Activated CD4-positive, alpha-beta T cell treated with anti-CD3 and anti-CD28 coated beads, Interleukin-2, amount 10 ng/mL, durations not matched to agents 24 days and 14 days (primary cell): ENCODE measurements around the gene SYNGR3. TPM values are rescaled to one million over a fixed set of nuclear protein-coding genes. Genes with fewer than 3 reads are reported as not detected.

ENCODE experiments used
- DNase-seq: peaks from one replicate; pipeline ENCODE4 v3.0.0; 2022
- H3K27ac Mint-ChIP-seq: one replicate; pipeline ENCODE4 v1.8.0; 2022; ENCODE audit warnings: mild to moderate bottlenecking, mixed read lengths
- H3K27me3 Mint-ChIP-seq: one replicate; pipeline ENCODE4 v1.8.0; 2022; ENCODE audit warnings: mixed read lengths
- H3K36me3 Mint-ChIP-seq: one replicate; pipeline ENCODE4 v1.8.0; 2022; ENCODE audit warnings: low read depth, mild to moderate bottlenecking, mixed read lengths
- H3K4me1 Mint-ChIP-seq: one replicate; pipeline ENCODE4 v1.8.0; 2021; ENCODE audit warnings: mixed read lengths
- H3K4me3 Mint-ChIP-seq: one replicate; pipeline ENCODE4 v1.8.0; 2022; ENCODE audit warnings: mild to moderate bottlenecking, moderate library complexity, mixed read lengths
- H3K9me3 Mint-ChIP-seq: one replicate; pipeline ENCODE4 v1.8.0; 2021; ENCODE audit warnings: mixed read lengths
- intact Hi-C: fragments of 100-400 bp; cut with micrococcal nuclease; formaldehyde crosslinking; loops from one replicate; pipeline ENCODE4 v1.15.1; 2023
- total RNA-seq: library from RNA; stranded (reverse); gene quantifications from 2 replicates; pipeline ENCODE4 v1.2.3, GENCODE V29; 2022

Gene SYNGR3
- total RNA-seq, 1 donor from 2014 or later, result 18.1 TPM

DNA sequence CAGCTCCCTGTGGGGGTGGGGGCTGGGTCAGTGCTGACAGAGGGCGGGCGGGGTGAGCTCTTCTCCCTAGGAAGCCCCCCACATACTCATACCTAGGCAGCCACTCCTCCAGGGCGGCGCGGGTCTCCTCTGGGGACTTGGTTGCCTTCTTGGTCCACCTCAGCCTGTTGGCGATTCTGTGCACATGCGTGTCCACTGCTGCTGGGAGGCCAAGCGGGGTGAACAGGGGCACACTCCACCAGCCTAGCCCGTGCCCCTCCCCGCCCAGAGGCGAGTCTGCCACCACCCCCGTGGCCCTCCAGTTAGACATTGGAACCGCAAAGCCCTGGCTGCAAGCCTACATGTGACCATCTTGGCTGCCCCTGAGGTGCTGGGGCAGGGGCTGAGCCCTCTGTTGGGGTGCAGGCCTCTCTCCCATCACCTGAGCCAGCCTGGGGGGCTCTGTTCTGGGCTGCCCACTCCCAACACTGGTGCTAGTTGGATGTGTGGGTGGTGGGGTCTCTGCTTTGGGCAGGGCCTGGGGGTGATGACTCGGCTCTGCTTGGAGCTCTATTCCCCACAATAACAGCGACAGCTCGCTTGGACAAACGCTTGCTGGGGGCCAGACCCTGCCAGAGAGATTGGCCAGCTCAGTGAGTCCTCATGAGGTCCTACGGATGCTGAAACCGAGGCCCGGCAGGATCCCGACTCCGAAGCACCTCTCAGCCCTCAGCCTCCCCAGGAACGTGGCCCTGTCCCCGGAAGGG lies 50.4 kb downstream of the SYNGR3 start:
- H3K36me3 Mint-ChIP-seq, result peaks cover 4% of the 10 kb centered on the region
- no peak overlapping the region for H3K27ac Mint-ChIP-seq
- H3K27me3 Mint-ChIP-seq, result no peaks in the 10 kb centered on the region
- DNase-seq, result no peak
- intact Hi-C loops, result no loop called here
- no peak overlapping the region for H3K4me3 Mint-ChIP-seq
- H3K9me3 Mint-ChIP-seq, result no peaks in the 10 kb centered on the region
- H3K4me1 Mint-ChIP-seq, result no peaks in the 10 kb centered on the region

GRCh38 chr16:2040787-2041522 lies 51.2 kb downstream of the SYNGR3 start:
- Mint-ChIP-seq H3K4me3 (no peak overlapping the region), H3K4me1 (no peaks in the 10 kb centered on the region), H3K27me3 (no peaks in the 10 kb centered on the region), H3K9me3 (no peaks in the 10 kb centered on the region), H3K36me3 (peaks cover 4% of the 10 kb centered on the region), H3K27ac (no peak overlapping the region)
- no peak for DNase-seq
- intact Hi-C loops, result no loop called here

- no peak overlapping the region for H3K27ac Mint-ChIP-seq
- H3K9me3 Mint-ChIP-seq, result no peaks in the 10 kb centered on the region
- intact Hi-C loops, result no loop called here
Measured at GRCh38 chr16:2042171-2042985, 52.6 kb downstream of the SYNGR3 start.

GRCh38 chr16:2042986-2043666 lies 53.4 kb downstream of the SYNGR3 start:
- intact Hi-C loops, result no loop called here
- no peak overlapping the region for H3K27ac Mint-ChIP-seq
- H3K4me3 Mint-ChIP-seq, result no peak overlapping the region
- peaks cover 9% of the 10 kb centered on the region for H3K4me1 Mint-ChIP-seq
- no peak for DNase-seq
- H3K36me3 Mint-ChIP-seq, result peaks cover 7% of the 10 kb centered on the region
- no peaks in the 10 kb centered on the region for H3K9me3 Mint-ChIP-seq
- no peaks in the 10 kb centered on the region for H3K27me3 Mint-ChIP-seq

More at GRCh38 chr16:2042171-2042985, 52.6 kb downstream of the SYNGR3 start:
- Mint-ChIP-seq H3K4me1 (peaks cover 9% of the 10 kb centered on the region), H3K4me3 (no peak overlapping the region), H3K36me3 (peaks cover 7% of the 10 kb centered on the region), H3K27me3 (no peaks in the 10 kb centered on the region)
- DNase-seq, result no peak

Other genes with a start within 250 kb of the SYNGR3 start
- 46.3 and 50.0 TPM in 2 replicates for gene NME3, start 218.4 kb upstream of the SYNGR3 start, total RNA-seq
- gene EME2, start 217.2 kb upstream of the SYNGR3 start, total RNA-seq, result 28.2 and 30.0 TPM in 2 replicates
- 201 and 207 TPM in 2 replicates for gene MRPS34, start 216.8 kb upstream of the SYNGR3 start, total RNA-seq
- gene SPSB3, start 207.4 kb upstream of the SYNGR3 start, total RNA-seq, result 24.6 and 24.9 TPM in 2 replicates
- 77.4 and 81.1 TPM in 2 replicates for gene NUBP2, start 207.0 kb upstream of the SYNGR3 start, total RNA-seq
- 0.12 TPM in 1 of 2 replicates, not detected in the other for gene IGFALS, start 196.3 kb upstream of the SYNGR3 start, total RNA-seq
- gene HAGH, start 163.1 kb upstream of the SYNGR3 start, total RNA-seq, result 50.3 and 57.7 TPM in 2 replicates
- gene FAHD1, start 162.8 kb upstream of the SYNGR3 start, total RNA-seq, result 20.2 and 21.7 TPM in 2 replicates
- gene MEIOB, start 117.8 kb upstream of the SYNGR3 start, total RNA-seq, result not detected in 2 replicates
- not detected in 2 replicates for gene HS3ST6, start 71.6 kb upstream of the SYNGR3 start, total RNA-seq
- gene MSRB1, start 46.8 kb upstream of the SYNGR3 start, total RNA-seq, result 22.8 and 23.0 TPM in 2 replicates
- 1.0 TPM in 1 of 2 replicates, not detected in the other for gene RPL3L, start 35.3 kb upstream of the SYNGR3 start, total RNA-seq
- 136 and 141 TPM in 2 replicates for gene NDUFB10, start 30.4 kb upstream of the SYNGR3 start, total RNA-seq
- gene RPS2, start 25.1 kb upstream of the SYNGR3 start, total RNA-seq, result 3,359 and 3,401 TPM in 2 replicates
- gene RNF151, start 23.1 kb upstream of the SYNGR3 start, total RNA-seq, result 0.57 TPM in 1 of 2 replicates, not detected in the other
- 81.4 and 87.5 TPM in 2 replicates for gene TBL3, start 17.9 kb upstream of the SYNGR3 start, total RNA-seq
- gene NOXO1, start 8.5 kb upstream of the SYNGR3 start, total RNA-seq, result 0.56 TPM in 1 of 2 replicates, not detected in the other
- 41.6 and 42.8 TPM in 2 replicates for gene GFER, start 5.8 kb upstream of the SYNGR3 start, total RNA-seq
- gene ZNF598, start 19.9 kb downstream of the SYNGR3 start, total RNA-seq, result 93.9 and 99.0 TPM in 2 replicates
- 6.9 and 7.0 TPM in 2 replicates for gene NPW, start 29.8 kb downstream of the SYNGR3 start, total RNA-seq
- 1.3 and 1.8 TPM in 2 replicates for gene NHERF2, start 36.9 kb downstream of the SYNGR3 start, total RNA-seq
- 50.3 and 57.7 TPM in 2 replicates for gene NTHL1, start 57.9 kb downstream of the SYNGR3 start, total RNA-seq
- 98.8 and 99.8 TPM in 2 replicates for gene TSC2, start 58.0 kb downstream of the SYNGR3 start, total RNA-seq
- 91.4 and 93.3 TPM in 2 replicates for gene PKD1, start 145.9 kb downstream of the SYNGR3 start, total RNA-seq
- 0.83 and 1.0 TPM in 2 replicates for gene RAB26, start 158.7 kb downstream of the SYNGR3 start, total RNA-seq
- gene TRAF7, start 165.8 kb downstream of the SYNGR3 start, total RNA-seq, result 68.7 and 80.3 TPM in 2 replicates
- 2.2 and 2.3 TPM in 2 replicates for gene CASKIN1, start 206.6 kb downstream of the SYNGR3 start, total RNA-seq
- gene MLST8, start 215.5 kb downstream of the SYNGR3 start, total RNA-seq, result 65.2 and 70.3 TPM in 2 replicates
- gene BRICD5, start 220.9 kb downstream of the SYNGR3 start, total RNA-seq, result 22.2 and 23.1 TPM in 2 replicates
- 38.7 and 38.9 TPM in 2 replicates for gene PGP, start 224.9 kb downstream of the SYNGR3 start, total RNA-seq
- gene E4F1, start 233.6 kb downstream of the SYNGR3 start, total RNA-seq, result 33.4 and 34.7 TPM in 2 replicates
- gene DNASE1L2, start 246.5 kb downstream of the SYNGR3 start, total RNA-seq, result 1.7 and 2.1 TPM in 2 replicates